ENCODE data around the gene NWD2. TPM values are rescaled to one million over a fixed set of nuclear protein-coding genes. Genes with fewer than 3 reads are reported as not detected.

The NWD2 gene
- total and polyA plus RNA-seq, 2 donors (not counting 1 experiment from before 2014, with no cell fraction given), result not detected

DNA sequence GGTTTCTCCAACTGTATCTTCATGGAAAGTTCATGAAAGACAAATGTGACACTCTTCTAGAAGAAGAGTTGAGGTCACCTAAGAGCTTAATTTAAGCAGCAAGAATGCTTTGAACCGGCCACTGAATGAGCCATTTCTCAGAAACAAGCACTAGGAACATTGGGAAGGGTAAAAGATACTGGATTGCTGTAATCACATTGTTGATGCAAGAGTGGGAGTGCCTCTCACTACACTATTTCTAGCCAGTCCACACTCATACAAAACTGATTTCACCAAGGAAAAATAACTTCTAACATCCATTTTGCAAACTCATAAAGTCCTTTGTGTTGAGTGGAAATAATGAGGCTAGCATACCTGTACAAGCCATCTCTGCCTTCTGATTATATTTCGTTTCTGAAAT lies 221.3 kb downstream of the NWD2 start:
- TF ChIP-seq, protein P1, sequence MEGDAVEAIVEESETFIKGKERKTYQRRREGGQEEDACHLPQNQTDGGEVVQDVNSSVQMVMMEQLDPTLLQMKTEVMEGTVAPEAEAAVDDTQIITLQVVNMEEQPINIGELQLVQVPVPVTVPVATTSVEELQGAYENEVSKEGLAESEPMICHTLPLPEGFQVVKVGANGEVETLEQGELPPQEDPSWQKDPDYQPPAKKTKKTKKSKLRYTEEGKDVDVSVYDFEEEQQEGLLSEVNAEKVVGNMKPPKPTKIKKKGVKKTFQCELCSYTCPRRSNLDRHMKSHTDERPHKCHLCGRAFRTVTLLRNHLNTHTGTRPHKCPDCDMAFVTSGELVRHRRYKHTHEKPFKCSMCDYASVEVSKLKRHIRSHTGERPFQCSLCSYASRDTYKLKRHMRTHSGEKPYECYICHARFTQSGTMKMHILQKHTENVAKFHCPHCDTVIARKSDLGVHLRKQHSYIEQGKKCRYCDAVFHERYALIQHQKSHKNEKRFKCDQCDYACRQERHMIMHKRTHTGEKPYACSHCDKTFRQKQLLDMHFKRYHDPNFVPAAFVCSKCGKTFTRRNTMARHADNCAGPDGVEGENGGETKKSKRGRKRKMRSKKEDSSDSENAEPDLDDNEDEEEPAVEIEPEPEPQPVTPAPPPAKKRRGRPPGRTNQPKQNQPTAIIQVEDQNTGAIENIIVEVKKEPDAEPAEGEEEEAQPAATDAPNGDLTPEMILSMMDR (conservative IDR thresholded peaks at IDR 0.05 in 1 of 2, IDR thresholded peaks at IDR 0.05 in 1 of 2; ENCODE audit: low read depth in 1 of 2, low read length in 2 of 2), result no peak
- H2AFZ ChIP-seq (ENCODE audit: low read length), result no peak overlapping the region

DNA sequence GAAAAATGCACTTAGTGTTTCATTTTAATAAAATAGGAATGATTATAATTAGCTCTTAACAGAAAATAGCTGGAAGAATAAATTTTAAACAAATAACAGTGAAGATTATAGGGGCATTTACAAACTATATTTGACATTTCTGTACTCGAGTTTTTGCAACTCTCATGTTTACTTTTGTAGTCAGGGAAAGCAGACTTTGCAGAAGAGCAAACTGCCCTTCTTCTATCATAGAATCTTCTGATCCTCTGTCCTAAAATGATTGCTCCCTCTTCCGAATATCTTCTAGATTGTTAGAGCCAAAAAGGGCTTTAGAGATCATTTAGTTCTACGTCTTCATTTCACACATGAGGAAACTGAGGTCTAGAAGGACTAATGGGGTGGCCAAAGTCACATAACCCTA lies 222.7 kb downstream of the NWD2 start:
- TF ChIP-seq, protein P1 (conservative IDR thresholded peaks at IDR 0.05 in 1 of 2, IDR thresholded peaks at IDR 0.05 in 1 of 2; ENCODE audit: low read depth in 1 of 2, low read length in 2 of 2), result no peak
- no peak for TF ChIP-seq EZH2 (IDR thresholded peaks at IDR 0.05; ENCODE audit: low read length, missing control alignments)
- Histone ChIP-seq H2AFZ (ENCODE audit: low read length) (no peak overlapping the region), H3K9me3 (ENCODE audit: control insufficient read depth, insufficient read depth, low read depth, low read length) (no peaks in the 10 kb centered on the region), H3K36me3 (ENCODE audit: control insufficient read depth, insufficient read depth, low read length) (no peaks in the 10 kb centered on the region), H3K27me3 (ENCODE audit: control insufficient read depth, insufficient read depth, low read length) (no peaks in the 10 kb centered on the region), H3K27ac (ENCODE audit: insufficient read depth, low read length) (no peak overlapping the region), H3K4me2 (ENCODE audit: extremely low read depth, insufficient read depth, low read length) (no peak overlapping the region), H3K9ac (ENCODE audit: insufficient read depth, low read length) (no peak overlapping the region), H3K4me1 (ENCODE audit: control insufficient read depth, extremely low read depth, insufficient read depth, low read length) (no peaks in the 10 kb centered on the region), H4K20me1 (ENCODE audit: control insufficient read depth, extremely low read depth, insufficient read depth, low read length) (no peaks in the 10 kb centered on the region), H3K79me2 (ENCODE audit: control insufficient read depth, insufficient read depth, low read length) (no peaks in the 10 kb centered on the region), H3K4me3 (replicated peaks in 1 of 4; ENCODE audit: control extremely low read depth in 1 of 4, insufficient read depth in 1 of 4, low read depth in 3 of 4, low read length in 4 of 4) (no peak overlapping the region)
- DNase-seq (ENCODE audit: low read depth in 2 of 2), result no peak

More for the DNA sequence above, 221.3 kb downstream of the NWD2 start:
- Histone ChIP-seq H3K4me3 (replicated peaks in 1 of 4; ENCODE audit: control extremely low read depth in 1 of 4, insufficient read depth in 1 of 4, low read depth in 3 of 4, low read length in 4 of 4) (no peak overlapping the region), H3K4me1 (ENCODE audit: control insufficient read depth, extremely low read depth, insufficient read depth, low read length) (no peaks in the 10 kb centered on the region), H3K9me3 (ENCODE audit: control insufficient read depth, insufficient read depth, low read depth, low read length) (no peaks in the 10 kb centered on the region), H4K20me1 (ENCODE audit: control insufficient read depth, extremely low read depth, insufficient read depth, low read length) (no peaks in the 10 kb centered on the region), H3K27me3 (ENCODE audit: control insufficient read depth, insufficient read depth, low read length) (no peaks in the 10 kb centered on the region), H3K79me2 (ENCODE audit: control insufficient read depth, insufficient read depth, low read length) (no peaks in the 10 kb centered on the region), H3K27ac (ENCODE audit: insufficient read depth, low read length) (no peak overlapping the region), H3K4me2 (ENCODE audit: extremely low read depth, insufficient read depth, low read length) (no peak overlapping the region), H3K9ac (ENCODE audit: insufficient read depth, low read length) (no peak overlapping the region), H3K36me3 (ENCODE audit: control insufficient read depth, insufficient read depth, low read length) (no peaks in the 10 kb centered on the region)
- DNase-seq (ENCODE audit: low read depth in 2 of 2), result no peak

DNA sequence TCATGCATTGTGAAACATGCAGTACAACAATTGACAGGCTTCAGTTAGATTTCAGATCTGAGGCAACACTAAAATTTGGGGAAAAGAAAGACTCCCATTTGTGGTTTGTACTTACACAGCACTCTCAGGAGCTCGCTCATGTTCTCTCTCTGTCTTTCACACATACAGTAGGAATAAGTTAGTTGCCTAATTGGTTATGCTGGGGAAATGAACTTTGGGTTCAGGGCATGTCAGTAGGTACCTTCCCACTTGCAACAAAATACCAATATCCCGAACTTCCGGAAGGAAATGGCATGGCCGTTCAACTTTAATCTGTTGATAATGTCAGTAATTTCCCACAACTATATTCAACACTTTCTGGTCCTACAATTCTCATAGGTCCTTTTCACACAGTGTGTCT lies 223.3 kb downstream of the NWD2 start:
- no peak for DNase-seq (ENCODE audit: low read depth in 2 of 2)
- no peaks in the 10 kb centered on the region for H4K20me1 ChIP-seq (ENCODE audit: control insufficient read depth, extremely low read depth, insufficient read depth, low read length)
- TF ChIP-seq, protein P1 (conservative IDR thresholded peaks at IDR 0.05 in 1 of 2, IDR thresholded peaks at IDR 0.05 in 1 of 2; ENCODE audit: low read depth in 1 of 2, low read length in 2 of 2), result no peak
- no peak for TF ChIP-seq EZH2 (IDR thresholded peaks at IDR 0.05; ENCODE audit: low read length, missing control alignments)

More for the DNA sequence above, 223.3 kb downstream of the NWD2 start:
- no peaks in the 10 kb centered on the region for H3K9me3 ChIP-seq (ENCODE audit: control insufficient read depth, insufficient read depth, low read depth, low read length)
- H3K9ac ChIP-seq (ENCODE audit: insufficient read depth, low read length), result no peak overlapping the region
- no peaks in the 10 kb centered on the region for H3K4me1 ChIP-seq (ENCODE audit: control insufficient read depth, extremely low read depth, insufficient read depth, low read length)
- no peak overlapping the region for H3K4me2 ChIP-seq (ENCODE audit: extremely low read depth, insufficient read depth, low read length)
- no peak overlapping the region for H3K27ac ChIP-seq (ENCODE audit: insufficient read depth, low read length)
- H3K27me3 ChIP-seq (ENCODE audit: control insufficient read depth, insufficient read depth, low read length), result no peaks in the 10 kb centered on the region
- H3K79me2 ChIP-seq (ENCODE audit: control insufficient read depth, insufficient read depth, low read length), result no peaks in the 10 kb centered on the region
- H3K36me3 ChIP-seq (ENCODE audit: control insufficient read depth, insufficient read depth, low read length), result no peaks in the 10 kb centered on the region
- no peak overlapping the region for H2AFZ ChIP-seq (ENCODE audit: low read length)
- no peak overlapping the region for H3K4me3 ChIP-seq (replicated peaks in 1 of 4; ENCODE audit: control extremely low read depth in 1 of 4, insufficient read depth in 1 of 4, low read depth in 3 of 4, low read length in 4 of 4)

All from fibroblast of lung (primary cell).